AG09319 (cell line): ENCODE results near the gene NAIF1.

ENCODE experiments used
- DNase-seq: peaks from one replicate; pipeline ENCODE4 v3.0.0-alpha.2; 2010; ENCODE audit warnings: low read depth; ENCODE audit errors: extremely low read depth
- TF ChIP-seq, protein P1 (sequence below): IDR thresholded peaks from 2 replicates; pipeline ENCODE4 v1.5.1; 2011; ENCODE audit warnings: low read depth, mild to moderate bottlenecking, inconsistent platforms, low read length, moderate library complexity

The NAIF1 gene

DNA sequence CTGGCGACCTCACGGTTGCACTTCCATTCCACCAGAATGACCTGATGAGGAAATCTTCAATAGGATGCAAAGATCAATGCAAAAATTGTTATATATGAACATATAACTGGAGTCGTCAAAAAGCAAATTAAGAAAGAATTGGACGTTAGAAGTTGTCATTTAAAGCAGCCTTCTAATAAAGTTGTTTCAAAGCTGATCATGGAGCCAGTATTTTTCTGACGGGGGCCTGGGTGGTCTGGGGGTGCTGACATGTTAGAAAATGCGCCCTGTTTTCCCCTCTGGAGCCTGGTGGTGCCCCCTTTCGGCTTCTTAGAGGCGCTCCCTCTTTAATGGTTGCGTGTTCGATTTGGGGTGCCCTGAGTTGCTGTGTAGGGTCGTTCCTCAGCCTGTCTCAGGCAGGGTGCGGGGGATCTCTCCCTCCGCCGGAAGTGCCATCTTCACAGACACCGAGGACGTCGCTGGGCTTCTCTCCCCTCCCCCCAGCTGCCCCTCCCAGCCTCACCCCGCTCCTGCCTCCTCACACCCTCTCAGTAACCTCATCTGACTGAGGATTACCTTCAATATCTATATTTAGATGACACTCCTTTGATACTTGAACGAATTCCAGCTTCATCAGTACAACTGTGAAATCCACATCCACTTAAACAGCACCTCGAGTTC is 42.1 kb upstream of the NAIF1 start:
- DNase-seq, result no peak
- TF ChIP-seq, protein P1, sequence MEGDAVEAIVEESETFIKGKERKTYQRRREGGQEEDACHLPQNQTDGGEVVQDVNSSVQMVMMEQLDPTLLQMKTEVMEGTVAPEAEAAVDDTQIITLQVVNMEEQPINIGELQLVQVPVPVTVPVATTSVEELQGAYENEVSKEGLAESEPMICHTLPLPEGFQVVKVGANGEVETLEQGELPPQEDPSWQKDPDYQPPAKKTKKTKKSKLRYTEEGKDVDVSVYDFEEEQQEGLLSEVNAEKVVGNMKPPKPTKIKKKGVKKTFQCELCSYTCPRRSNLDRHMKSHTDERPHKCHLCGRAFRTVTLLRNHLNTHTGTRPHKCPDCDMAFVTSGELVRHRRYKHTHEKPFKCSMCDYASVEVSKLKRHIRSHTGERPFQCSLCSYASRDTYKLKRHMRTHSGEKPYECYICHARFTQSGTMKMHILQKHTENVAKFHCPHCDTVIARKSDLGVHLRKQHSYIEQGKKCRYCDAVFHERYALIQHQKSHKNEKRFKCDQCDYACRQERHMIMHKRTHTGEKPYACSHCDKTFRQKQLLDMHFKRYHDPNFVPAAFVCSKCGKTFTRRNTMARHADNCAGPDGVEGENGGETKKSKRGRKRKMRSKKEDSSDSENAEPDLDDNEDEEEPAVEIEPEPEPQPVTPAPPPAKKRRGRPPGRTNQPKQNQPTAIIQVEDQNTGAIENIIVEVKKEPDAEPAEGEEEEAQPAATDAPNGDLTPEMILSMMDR, result no peak

DNA sequence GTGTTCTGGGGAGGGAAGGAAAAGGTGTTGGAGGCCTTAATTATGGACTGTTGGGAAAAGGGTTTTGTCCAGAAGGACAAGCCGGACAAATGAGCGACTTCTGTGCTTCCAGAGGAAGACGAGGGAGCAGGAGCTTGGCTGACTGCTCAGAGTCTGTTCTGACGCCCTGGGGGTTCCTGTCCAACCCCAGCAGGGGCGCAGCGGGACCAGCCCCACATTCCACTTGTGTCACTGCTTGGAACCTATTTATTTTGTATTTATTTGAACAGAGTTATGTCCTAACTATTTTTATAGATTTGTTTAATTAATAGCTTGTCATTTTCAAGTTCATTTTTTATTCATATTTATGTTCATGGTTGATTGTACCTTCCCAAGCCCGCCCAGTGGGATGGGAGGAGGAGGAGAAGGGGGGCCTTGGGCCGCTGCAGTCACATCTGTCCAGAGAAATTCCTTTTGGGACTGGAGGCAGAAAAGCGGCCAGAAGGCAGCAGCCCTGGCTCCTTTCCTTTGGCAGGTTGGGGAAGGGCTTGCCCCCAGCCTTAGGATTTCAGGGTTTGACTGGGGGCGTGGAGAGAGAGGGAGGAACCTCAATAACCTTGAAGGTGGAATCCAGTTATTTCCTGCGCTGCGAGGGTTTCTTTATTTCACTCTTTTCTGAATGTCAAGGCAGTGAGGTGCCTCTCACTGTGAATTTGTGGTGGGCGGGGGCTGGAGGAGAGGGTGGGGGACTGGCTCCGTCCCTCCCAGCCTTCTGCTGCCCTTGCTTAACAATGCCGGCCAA is 41.3 kb upstream of the NAIF1 start:
- TF ChIP-seq, protein P1, result no peak
- DNase-seq, result no peak

DNA sequence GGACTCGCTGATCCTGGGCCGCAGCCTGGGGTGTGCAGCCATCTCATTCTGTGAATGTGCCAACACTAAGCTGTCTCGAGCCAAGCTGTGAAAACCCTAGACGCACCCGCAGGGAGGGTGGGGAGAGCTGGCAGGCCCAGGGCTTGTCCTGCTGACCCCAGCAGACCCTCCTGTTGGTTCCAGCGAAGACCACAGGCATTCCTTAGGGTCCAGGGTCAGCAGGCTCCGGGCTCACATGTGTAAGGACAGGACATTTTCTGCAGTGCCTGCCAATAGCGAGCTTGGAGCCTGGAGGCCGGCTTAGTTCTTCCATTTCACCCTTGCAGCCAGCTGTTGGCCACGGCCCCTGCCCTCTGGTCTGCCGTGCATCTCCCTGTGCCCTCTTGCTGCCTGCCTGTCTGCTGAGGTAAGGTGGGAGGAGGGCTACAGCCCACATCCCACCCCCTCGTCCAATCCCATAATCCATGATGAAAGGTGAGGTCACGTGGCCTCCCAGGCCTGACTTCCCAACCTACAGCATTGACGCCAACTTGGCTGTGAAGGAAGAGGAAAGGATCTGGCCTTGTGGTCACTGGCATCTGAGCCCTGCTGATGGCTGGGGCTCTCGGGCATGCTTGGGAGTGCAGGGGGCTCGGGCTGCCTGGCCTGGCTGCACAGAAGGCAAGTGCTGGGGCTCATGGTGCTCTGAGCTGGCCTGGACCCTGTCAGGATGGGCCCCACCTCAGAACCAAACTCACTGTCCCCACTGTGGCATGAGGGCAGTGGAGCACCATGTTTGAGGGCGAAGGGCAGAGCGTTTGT is 40.5 kb upstream of the NAIF1 start:
- DNase-seq, result no peak
- TF ChIP-seq, protein P1, result no peak

DNA sequence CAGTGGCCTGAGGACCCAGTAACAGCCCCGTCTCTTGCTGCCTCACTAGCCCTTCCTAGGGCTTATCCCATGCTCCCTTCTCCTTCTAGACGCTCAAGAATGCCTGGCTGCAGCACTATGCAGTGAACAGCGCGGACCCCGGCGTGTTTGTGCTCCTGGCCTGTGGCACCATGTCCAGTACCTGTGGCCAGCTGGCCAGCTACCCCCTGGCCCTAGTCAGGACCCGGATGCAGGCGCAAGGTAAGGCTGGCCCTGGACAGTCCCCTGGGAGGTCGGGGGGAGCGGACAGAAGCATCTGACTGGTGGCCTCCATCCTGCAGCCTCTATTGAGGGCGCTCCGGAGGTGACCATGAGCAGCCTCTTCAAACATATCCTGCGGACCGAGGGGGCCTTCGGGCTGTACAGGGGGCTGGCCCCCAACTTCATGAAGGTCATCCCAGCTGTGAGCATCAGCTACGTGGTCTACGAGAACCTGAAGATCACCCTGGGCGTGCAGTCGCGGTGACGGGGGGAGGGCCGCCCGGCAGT is 39.9 kb upstream of the NAIF1 start:
- TF ChIP-seq, protein P1, result no peak
- DNase-seq, result no peak

DNA sequence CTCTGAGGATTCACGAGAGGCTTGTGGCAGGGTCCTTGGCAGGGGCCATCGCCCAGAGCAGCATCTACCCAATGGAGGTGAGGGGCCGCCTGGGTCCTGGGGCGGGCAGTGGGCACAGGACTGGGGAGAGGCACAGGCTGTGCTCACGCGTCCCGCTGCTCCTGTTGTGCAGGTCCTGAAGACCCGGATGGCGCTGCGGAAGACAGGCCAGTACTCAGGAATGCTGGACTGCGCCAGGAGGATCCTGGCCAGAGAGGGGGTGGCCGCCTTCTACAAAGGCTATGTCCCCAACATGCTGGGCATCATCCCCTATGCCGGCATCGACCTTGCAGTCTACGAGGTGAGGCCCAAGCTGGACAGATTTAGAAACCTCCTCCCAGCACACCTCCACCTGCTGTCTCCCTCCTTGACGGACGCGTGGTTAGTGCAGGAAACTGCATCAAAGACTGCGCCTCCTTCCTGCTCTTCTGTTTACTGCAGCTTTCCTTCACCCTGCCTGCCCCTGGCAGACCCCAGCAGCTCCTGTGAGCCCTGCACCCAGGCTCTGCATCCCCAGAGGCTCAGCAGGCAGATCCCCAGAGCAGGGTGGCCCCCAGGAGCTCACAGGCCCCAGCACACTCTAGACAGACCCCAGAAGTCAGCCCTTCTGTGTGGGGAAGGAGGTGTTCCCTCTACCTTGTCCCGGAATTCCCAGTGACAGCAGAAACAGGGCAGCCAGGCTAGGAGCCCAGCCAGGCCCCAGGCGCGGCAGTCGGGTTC is 39.2 kb upstream of the NAIF1 start:
- no peak for DNase-seq
- TF ChIP-seq, protein P1, result no peak

DNA sequence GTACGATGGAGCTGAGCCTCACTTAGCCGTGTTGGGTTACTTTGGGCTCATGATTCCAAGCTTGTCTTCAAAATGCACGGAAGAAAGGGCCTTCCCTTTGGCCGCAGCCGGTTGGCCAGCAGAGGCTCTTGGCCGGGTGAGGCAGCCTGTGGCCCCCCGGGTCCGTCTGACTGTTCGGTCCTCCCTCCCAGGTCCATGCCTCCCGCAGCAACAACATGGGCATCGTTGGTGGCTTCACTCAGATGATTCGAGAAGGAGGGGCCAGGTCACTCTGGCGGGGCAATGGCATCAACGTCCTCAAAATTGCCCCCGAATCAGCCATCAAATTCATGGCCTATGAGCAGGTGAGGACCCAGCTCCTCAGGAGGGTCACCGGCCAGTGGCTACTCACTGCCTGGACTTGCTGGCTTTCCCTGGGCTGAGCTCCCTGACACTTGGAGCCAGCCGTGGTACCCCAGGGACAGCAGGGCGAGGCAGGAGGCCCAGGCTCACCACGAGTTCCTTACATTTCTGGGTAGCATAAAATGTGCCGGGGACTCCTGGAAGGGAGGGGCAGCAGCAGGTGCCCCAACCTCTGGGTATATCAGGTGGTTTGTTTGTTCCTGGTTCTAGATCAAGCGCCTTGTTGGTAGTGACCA is 38.5 kb upstream of the NAIF1 start:
- TF ChIP-seq, protein P1, result no peak
- no peak for DNase-seq
